H1 (cell line): ENCODE data around the gene SYTL5.

Source experiments
- ATF2 ChIP-seq: IDR thresholded peaks from 2 replicates; pipeline ENCODE4 v1.6.1; 2012; ENCODE audit warnings: low read length, inconsistent platforms
- CEBPB ChIP-seq: IDR thresholded peaks from 2 replicates; pipeline ENCODE4 v1.6.1; 2012; ENCODE audit warnings: low read depth, low read length
- JUND ChIP-seq: IDR thresholded peaks from 2 replicates; pipeline ENCODE4 v1.6.1; 2011; ENCODE audit warnings: mild to moderate bottlenecking, improper control_type of control experiment, low read length
- KDM5A ChIP-seq: fragments of 200-600 bp; IDR thresholded peaks from 2 replicates; pipeline ENCODE4 v1.7.1; 2012; ENCODE audit warnings: mild to moderate bottlenecking, low read length, inconsistent platforms, mixed read lengths
- MAX ChIP-seq: IDR thresholded peaks from 2 replicates; pipeline ENCODE4 v1.6.1; 2012; ENCODE audit warnings: inconsistent platforms
- POLR2A ChIP-seq, 2 experiments: IDR thresholded peaks; 1 replicate in 1 of 2; 2 replicates in 1 of 2; pipeline ENCODE4 v1.6.1; 2011; ENCODE audit warnings: low read depth in 2 of 2, low read length in 2 of 2, mild to moderate bottlenecking in 2 of 2; ENCODE audit errors: control extremely low read depth in 1 of 2
- RAD21 ChIP-seq, 2 experiments: IDR thresholded peaks in 1 of 2; conservative IDR thresholded peaks in 1 of 2; 2 replicates each; pipeline ENCODE4 v1.6.1; 2011; ENCODE audit warnings: low read depth in 2 of 2, low read length in 2 of 2, improper control_type of control experiment in 1 of 2, inconsistent platforms in 1 of 2, mild to moderate bottlenecking in 1 of 2, moderate library complexity in 1 of 2
- TF ChIP-seq, protein P1 (sequence below), 3 experiments: IDR thresholded peaks; 1 replicate in 2 of 3; 2 replicates in 1 of 3; pipeline versions ENCODE4 v1.5.1 to v1.6.1; 2011; ENCODE audit warnings: low read length in 3 of 3, mild to moderate bottlenecking in 3 of 3, inconsistent platforms in 2 of 3, low read depth in 1 of 3, moderate library complexity in 1 of 3; ENCODE audit not compliant: insufficient read depth in 1 of 3; ENCODE audit errors: control extremely low read depth in 1 of 3

- TF ChIP-seq ATF2: no peak
- TF ChIP-seq, protein P1, sequence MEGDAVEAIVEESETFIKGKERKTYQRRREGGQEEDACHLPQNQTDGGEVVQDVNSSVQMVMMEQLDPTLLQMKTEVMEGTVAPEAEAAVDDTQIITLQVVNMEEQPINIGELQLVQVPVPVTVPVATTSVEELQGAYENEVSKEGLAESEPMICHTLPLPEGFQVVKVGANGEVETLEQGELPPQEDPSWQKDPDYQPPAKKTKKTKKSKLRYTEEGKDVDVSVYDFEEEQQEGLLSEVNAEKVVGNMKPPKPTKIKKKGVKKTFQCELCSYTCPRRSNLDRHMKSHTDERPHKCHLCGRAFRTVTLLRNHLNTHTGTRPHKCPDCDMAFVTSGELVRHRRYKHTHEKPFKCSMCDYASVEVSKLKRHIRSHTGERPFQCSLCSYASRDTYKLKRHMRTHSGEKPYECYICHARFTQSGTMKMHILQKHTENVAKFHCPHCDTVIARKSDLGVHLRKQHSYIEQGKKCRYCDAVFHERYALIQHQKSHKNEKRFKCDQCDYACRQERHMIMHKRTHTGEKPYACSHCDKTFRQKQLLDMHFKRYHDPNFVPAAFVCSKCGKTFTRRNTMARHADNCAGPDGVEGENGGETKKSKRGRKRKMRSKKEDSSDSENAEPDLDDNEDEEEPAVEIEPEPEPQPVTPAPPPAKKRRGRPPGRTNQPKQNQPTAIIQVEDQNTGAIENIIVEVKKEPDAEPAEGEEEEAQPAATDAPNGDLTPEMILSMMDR (IDR thresholded peaks at IDR 0.05; ENCODE audit: control extremely low read depth in 1 of 3, insufficient read depth in 1 of 3, low read depth in 1 of 3, low read length in 3 of 3): no peak
- no peak for TF ChIP-seq POLR2A (IDR thresholded peaks at IDR 0.05; ENCODE audit: control extremely low read depth in 1 of 2, low read depth in 2 of 2, low read length in 2 of 2)
- TF ChIP-seq CEBPB: no peak
- no peak for TF ChIP-seq MAX
- no peak for TF ChIP-seq JUND
- TF ChIP-seq RAD21 (IDR thresholded peaks at IDR 0.05 in 1 of 2, conservative IDR thresholded peaks at IDR 0.05 in 1 of 2; ENCODE audit: low read depth in 2 of 2, low read length in 2 of 2): no peak
- no peak for TF ChIP-seq KDM5A
These were observed 79.5 kb downstream of the SYTL5 start for GRCh38 chrX:38085813-38086212.
